Activated naive CD8-positive, alpha-beta T cell (primary cell): Measurements from ENCODE around the gene TUBGCP2.

Experiments
- H3K27ac Mint-ChIP-seq: one replicate; pipeline ENCODE4 v1.8.0; 2021; ENCODE audit warnings: mixed read lengths
- H3K27me3 Mint-ChIP-seq: one replicate; pipeline ENCODE4 v1.8.0; 2021; ENCODE audit warnings: mixed read lengths
- H3K36me3 Mint-ChIP-seq: one replicate; pipeline ENCODE4 v1.8.0; 2021; ENCODE audit warnings: mixed read lengths
- H3K4me1 Mint-ChIP-seq: one replicate; pipeline ENCODE4 v1.8.0; 2021; ENCODE audit warnings: low read depth, mixed read lengths
- H3K4me3 Mint-ChIP-seq: one replicate; pipeline ENCODE4 v1.8.0; 2021; ENCODE audit warnings: mild to moderate bottlenecking, mixed read lengths
- H3K9me3 Mint-ChIP-seq: one replicate; pipeline ENCODE4 v1.8.0; 2021; ENCODE audit warnings: low read depth, mixed read lengths

The TUBGCP2 gene, protein sequence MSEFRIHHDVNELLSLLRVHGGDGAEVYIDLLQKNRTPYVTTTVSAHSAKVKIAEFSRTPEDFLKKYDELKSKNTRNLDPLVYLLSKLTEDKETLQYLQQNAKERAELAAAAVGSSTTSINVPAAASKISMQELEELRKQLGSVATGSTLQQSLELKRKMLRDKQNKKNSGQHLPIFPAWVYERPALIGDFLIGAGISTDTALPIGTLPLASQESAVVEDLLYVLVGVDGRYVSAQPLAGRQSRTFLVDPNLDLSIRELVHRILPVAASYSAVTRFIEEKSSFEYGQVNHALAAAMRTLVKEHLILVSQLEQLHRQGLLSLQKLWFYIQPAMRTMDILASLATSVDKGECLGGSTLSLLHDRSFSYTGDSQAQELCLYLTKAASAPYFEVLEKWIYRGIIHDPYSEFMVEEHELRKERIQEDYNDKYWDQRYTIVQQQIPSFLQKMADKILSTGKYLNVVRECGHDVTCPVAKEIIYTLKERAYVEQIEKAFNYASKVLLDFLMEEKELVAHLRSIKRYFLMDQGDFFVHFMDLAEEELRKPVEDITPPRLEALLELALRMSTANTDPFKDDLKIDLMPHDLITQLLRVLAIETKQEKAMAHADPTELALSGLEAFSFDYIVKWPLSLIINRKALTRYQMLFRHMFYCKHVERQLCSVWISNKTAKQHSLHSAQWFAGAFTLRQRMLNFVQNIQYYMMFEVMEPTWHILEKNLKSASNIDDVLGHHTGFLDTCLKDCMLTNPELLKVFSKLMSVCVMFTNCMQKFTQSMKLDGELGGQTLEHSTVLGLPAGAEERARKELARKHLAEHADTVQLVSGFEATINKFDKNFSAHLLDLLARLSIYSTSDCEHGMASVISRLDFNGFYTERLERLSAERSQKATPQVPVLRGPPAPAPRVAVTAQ

DNA sequence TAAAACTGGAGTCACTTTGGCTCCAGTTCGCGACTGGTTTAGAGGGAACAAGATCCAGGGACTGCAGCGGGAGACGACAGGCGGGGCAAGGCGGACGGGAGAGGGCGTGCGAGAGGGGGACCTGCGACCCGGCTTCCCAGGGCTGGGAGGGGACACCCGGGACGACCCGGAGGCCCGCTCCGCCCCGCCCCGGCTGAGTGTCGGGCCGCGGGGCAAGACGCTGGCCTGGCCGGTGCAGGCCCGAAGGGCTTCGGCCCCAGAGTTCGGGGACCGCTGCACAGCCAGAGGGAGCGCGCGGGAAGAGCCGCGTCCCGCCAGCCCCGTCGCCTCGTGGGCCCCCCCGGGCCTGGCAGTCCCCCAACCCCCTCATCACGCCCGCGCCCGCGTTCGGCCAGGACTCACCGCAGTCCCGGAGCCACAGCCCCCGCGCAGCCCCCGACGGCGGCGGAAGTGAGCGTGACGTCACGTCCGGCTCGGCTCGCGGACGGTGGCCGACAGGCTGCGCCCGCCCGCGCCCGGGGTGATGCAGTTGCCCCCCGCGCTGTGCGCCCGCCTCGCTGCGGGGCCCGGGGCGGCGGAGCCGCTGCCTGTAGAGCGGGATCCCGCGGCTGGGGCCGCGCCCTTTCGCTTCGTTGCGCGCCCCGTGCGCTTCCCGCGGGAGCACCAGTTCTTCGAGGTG is at the start of gene TUBGCP2, which contains the start of gene ZNF511:
Gene TUBGCP2, minus strand, starts transcription at position 452 of the 679 bp plus-strand sequence. CDS start 5,931 bp downstream, outside the sequence.
Gene ZNF511, plus strand, starts transcription at position 494 of the 679 bp plus-strand sequence. Its CDS starts 30 bp downstream, at position 524.
- Mint-ChIP-seq H3K27me3 (no peaks in the 10 kb centered on the region), H3K4me1 (peaks cover 28% of the 10 kb centered on the region), H3K36me3 (no peaks in the 10 kb centered on the region), H3K4me3 (peak within 1 kb of the TSS; percentile 99), H3K9me3 (no peaks in the 10 kb centered on the region), H3K27ac (peak within 1 kb of the TSS; percentile 99)

DNA sequence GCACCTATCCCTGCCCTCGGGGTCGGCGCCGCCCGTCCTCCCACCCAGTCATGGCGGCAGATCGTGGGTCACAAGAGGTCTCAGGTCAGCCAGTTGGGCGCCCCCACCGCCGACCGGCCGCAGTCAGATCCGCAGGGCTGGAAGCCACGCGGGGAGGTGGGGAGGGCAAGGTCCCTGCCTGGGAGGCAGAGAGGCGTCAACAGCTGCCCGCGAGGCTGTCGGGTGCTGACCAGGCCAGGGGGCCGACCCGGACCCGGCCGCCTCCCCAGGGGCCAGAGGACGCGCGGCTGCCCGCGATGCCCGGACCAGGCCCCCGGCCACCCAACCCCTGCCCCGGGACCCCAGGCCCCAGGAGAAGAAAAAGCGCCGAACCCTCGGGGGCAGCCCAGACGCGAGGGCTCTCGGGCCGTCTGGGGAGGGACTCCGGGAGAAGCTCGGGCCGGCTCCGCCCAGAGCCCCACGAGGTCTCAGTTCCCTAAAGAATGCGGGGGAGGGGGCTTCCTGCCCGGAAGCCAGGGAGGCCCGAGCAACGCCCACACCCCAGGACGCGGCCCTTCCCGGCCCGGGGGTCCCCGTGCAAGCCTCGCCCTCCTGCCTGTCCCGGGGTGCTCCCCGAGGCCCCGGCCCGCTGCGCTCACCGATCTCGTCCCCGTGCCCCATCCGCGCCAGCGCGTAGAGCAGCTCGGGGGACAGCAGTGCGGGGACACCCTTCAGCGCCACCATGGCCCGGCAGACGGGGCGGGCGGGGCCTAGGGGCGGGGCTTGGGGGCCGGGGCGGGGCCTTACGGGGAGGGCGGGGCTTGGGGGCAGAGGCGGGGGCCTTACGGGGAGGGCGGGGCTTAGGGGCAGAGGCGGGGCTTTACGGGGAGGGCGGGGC is 48.9 kb upstream of the TUBGCP2 start, which contains the start of gene FUOM:
Gene FUOM, minus strand, starts transcription at position 735 of the 877 bp plus-strand sequence. Its CDS starts 12 bp downstream, at position 723.
- H3K4me1 Mint-ChIP-seq, result peaks cover 9% of the 10 kb centered on the region
- no peaks in the 10 kb centered on the region for H3K27me3 Mint-ChIP-seq
- no peaks in the 10 kb centered on the region for H3K9me3 Mint-ChIP-seq
- peak within 1 kb of the TSS; percentile 75 for H3K4me3 Mint-ChIP-seq
- no peaks in the 10 kb centered on the region for H3K36me3 Mint-ChIP-seq
- no peak within 1 kb of the TSS for H3K27ac Mint-ChIP-seq

DNA sequence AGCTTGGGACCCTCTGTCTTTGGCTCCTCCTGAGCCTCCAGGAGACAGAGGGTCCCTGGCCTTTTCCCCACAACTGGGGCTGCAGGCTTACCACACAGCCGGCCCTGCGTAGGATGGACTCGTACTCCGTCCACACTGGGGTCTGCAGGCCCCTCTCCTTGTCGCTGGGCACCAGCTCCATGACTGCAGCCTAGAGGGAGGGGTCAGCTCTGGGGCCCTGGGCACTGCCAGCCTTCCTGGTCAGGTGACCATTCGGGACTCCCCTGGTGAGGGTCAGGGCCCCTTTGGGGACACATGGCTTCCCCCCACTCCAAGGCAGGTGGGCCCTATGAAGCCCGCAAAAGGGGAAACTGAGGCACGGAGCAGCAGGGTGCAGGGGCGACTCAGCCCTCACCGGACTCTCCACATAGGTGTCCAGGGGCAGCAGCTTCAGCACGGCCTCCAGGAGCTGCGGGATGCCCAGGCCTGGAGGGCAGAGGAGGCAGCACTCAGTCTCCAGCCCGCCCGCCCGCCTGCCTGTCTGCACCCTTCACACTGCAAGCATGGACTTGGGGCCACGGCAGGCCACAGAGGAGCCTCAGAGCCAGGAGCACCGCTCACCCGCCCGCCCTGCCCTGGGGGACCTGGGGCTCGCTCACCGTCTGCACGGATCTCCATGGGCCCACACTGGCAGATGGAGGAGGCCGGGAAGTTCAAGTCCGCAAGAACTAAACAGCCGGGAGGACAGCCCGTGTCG is 48.0 kb upstream of the TUBGCP2 start:
- Mint-ChIP-seq H3K27ac (no peak overlapping the region), H3K4me3 (peak overlapping the region; percentile 75), H3K9me3 (no peaks in the 10 kb centered on the region)

DNA sequence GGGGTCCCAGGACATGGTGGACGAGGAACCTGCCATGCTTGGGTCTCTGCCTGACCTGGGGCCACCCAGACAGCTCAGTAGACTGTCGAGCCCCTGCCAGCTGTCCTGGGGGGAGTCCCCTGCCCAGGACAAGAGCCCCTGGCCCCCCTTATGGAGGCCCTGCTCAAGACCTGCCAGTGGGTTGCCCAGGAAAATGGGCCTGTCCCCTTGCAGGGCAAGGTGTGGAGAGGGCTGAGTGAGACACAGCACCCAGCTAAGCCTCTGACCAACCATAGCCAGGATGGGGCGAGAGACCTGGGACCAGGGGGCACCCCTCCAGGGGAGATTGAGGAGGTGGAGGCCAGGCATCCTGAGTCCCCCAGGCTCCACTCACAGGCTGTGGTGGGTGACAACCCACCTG is 47.3 kb upstream of the TUBGCP2 start:
- Mint-ChIP-seq H3K27ac (no peak overlapping the region), H3K9me3 (no peaks in the 10 kb centered on the region), H3K4me3 (peak overlapping the region; percentile 74), H3K4me1 (peaks cover 3% of the 10 kb centered on the region), H3K27me3 (no peaks in the 10 kb centered on the region), H3K36me3 (no peaks in the 10 kb centered on the region)

More for the DNA sequence above, 48.0 kb upstream of the TUBGCP2 start:
- H3K4me1 Mint-ChIP-seq, result peaks cover 6% of the 10 kb centered on the region
- no peaks in the 10 kb centered on the region for H3K36me3 Mint-ChIP-seq
- H3K27me3 Mint-ChIP-seq, result no peaks in the 10 kb centered on the region

DNA sequence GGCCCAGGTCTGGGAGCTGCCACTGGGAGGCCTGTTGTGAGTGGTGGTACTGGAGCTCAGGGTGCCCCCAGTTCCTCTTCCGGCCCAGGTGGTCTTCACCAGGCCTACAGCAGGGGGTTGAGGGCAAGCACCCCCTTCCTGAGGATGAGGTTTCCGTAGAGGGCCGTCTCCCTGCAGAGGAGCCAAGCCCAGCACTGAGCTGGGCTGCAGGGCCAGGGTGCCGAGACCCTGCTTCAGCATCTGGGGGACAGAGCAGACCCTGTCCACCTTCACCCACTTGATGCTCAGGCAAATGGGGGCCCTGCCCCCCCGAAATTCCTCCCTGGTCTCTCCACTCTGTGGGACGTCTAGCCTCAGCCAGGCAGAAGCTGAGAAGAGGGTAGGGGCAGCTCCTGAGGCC is 46.6 kb upstream of the TUBGCP2 start:
- H3K27me3 Mint-ChIP-seq, result no peaks in the 10 kb centered on the region
- H3K36me3 Mint-ChIP-seq, result no peaks in the 10 kb centered on the region
- H3K4me3 Mint-ChIP-seq, result no peak overlapping the region
- H3K27ac Mint-ChIP-seq, result no peak overlapping the region
- H3K9me3 Mint-ChIP-seq, result no peaks in the 10 kb centered on the region
- H3K4me1 Mint-ChIP-seq, result peaks cover 3% of the 10 kb centered on the region

DNA sequence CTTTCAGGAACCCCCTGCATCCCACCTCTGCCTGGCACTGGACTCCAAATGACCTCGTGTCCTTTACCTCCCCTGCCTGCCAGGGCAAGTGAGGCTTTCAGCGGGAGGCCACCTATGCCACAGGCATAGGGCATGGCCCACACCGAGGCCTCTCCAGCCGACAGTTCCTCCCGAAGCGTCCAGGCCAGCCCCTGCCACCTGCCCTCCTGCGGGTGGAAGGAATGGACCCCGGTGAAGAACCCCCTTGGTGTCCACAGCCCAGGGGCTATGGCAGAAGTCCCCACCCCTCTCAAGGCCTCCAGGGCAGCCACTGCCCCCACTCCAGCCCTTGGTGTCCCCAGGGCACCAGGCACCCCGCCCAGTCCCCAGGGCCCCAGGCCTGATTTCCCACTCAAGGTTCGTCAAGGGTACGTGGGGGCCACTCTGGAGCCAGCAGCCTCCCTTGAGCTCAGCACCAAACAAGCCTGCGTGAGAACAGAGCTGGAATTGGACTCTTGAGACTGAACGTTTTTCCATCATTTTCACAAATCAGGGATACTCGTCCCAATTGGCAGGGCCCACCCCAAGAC is 46.1 kb upstream of the TUBGCP2 start:
- no peak overlapping the region for H3K27ac Mint-ChIP-seq
- H3K4me1 Mint-ChIP-seq, result peaks cover 3% of the 10 kb centered on the region
- H3K36me3 Mint-ChIP-seq, result no peaks in the 10 kb centered on the region
- no peaks in the 10 kb centered on the region for H3K27me3 Mint-ChIP-seq
- no peak overlapping the region for H3K4me3 Mint-ChIP-seq
- H3K9me3 Mint-ChIP-seq, result no peaks in the 10 kb centered on the region

DNA sequence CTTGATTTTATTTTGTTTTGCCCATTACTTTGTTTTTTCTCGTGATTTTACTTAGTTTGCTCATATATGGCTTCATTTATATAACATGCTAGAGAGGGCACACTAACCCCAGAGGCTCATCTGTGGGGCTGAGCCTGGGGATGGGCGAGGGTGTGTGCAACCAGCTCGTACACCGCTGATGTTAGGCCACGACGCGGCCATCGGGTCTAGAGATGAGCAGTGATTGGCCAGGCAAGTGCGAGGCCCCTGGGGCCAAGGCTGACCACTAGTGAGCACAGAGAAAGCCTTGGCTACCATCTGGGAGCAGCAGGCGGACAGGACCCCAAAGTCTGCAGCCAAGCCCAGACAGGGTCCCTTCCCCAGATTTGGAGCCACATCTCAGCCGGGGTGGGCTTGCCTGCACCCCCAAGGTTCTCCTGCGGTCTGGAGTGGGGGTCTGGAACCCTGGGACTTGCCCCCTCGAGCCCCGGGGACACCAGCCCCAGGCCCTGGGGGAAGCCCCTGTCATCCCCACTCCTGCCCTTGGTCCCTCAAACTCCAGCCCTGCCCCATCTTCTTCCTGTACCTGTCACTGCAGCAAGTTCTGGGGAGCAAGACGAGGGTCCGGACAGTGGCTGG is 45.4 kb upstream of the TUBGCP2 start:
- Mint-ChIP-seq H3K4me1 (peaks cover 5% of the 10 kb centered on the region), H3K9me3 (no peaks in the 10 kb centered on the region), H3K36me3 (no peaks in the 10 kb centered on the region), H3K27ac (no peak overlapping the region), H3K4me3 (no peak overlapping the region), H3K27me3 (peaks cover 2% of the 10 kb centered on the region)

DNA sequence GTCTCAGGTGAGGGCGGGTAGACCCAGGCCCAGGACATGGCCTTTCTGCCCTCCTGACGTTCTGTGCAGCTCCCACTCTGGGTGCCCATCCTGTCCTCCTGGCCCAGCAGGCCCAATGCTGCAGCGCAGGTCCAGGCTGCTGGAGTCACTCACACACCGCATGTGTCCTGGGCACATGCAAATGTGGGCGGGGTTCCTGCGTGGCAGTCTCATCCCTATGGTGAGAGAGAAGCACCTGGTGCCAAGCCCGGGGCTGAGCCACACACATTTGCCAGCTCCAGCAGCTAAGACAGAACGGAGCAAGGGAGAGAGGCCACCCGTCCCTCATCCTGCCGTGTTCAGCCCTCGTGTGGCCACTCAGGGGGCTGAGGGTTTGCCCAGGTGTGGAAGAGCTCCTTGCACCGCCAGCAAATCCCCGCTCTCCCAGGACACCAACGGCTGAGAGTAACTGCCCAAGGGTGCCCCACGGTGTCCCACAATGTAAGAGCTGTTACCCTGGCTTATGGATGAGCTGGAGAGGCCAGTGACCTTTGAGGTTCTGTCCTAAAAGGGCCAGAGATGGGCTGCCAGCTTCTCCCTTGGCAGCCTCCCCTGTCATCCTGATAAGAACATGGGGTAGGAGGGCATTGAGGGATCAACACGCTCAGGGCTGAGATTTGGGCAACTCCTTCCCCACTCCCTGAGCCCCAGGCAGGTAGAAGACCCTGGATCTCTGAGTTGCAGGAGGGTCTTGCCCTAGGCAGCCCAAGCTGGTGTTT is 44.7 kb upstream of the TUBGCP2 start:
- Mint-ChIP-seq H3K27ac (no peak overlapping the region), H3K36me3 (no peaks in the 10 kb centered on the region), H3K9me3 (no peaks in the 10 kb centered on the region), H3K27me3 (peaks cover 4% of the 10 kb centered on the region), H3K4me3 (no peak overlapping the region), H3K4me1 (peaks cover 5% of the 10 kb centered on the region)

DNA sequence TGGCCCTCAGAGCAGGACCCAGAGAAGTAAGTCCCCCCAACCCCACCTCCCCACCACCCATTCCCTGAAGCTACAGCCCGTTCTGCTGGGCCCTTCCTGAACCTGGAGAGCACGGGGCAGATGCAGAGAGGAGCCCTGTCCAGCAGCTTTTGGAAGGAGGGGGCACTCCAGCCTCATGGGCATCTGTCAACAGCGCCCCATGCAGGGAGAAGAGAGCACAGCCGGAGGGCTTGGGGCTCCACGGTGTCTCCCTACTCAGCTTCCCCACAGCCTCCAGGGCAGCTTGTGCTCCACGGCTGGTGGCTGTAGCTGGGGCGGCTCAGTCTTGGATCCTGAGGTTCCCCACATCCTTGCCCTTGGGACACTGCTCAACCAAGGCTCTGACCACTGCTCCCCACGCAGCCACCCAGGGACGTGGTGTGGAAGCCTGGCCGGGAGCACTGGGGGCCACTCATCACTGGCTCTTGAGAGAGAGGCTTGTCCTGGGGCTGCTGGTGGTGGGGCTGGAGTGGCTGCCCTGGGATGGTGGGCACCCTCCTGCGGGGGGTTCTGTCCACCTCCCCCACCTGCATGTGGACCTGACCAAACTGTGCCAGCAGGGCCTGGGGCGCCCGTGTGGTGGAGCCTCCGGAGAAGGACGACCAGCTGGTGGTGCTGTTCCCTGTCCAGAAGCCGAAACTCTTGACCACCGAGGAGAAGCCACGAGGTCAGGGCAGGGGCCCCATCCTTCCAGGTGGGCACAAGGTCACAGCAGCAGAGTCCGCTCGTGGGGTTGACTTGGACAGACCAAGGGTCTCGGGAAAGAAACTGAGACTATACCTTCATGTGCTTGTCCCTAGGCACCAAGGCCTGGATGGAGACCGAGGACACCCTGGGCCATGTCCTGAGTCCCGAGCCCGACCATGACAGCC is 43.0 kb upstream of the TUBGCP2 start:
- Mint-ChIP-seq H3K27ac (no peak overlapping the region), H3K27me3 (peaks cover 4% of the 10 kb centered on the region), H3K4me3 (no peak overlapping the region), H3K4me1 (peaks cover 5% of the 10 kb centered on the region), H3K36me3 (no peaks in the 10 kb centered on the region), H3K9me3 (no peaks in the 10 kb centered on the region)

DNA sequence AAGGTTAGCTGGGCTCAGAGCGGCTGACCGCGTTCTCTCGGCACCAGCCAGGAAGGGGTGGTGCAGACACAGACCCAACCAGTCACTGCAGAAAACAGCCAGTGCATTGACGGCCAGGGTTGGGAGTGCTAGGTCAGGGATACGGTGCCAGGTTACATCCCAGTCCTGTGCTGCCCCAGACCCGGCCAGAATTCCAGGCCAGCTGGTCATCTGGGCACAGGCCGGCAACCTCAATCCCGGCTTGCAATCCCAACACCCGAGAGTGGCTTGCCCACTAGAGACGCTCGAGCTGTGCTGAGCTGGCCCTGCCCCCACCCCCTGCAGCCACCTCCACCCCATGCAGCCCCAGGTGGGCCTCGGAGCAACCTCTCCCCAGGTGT is 42.3 kb upstream of the TUBGCP2 start:
- Mint-ChIP-seq H3K4me1 (peaks cover 2% of the 10 kb centered on the region), H3K27me3 (peaks cover 4% of the 10 kb centered on the region), H3K4me3 (no peak overlapping the region), H3K9me3 (no peaks in the 10 kb centered on the region), H3K27ac (no peak overlapping the region), H3K36me3 (no peaks in the 10 kb centered on the region)

DNA sequence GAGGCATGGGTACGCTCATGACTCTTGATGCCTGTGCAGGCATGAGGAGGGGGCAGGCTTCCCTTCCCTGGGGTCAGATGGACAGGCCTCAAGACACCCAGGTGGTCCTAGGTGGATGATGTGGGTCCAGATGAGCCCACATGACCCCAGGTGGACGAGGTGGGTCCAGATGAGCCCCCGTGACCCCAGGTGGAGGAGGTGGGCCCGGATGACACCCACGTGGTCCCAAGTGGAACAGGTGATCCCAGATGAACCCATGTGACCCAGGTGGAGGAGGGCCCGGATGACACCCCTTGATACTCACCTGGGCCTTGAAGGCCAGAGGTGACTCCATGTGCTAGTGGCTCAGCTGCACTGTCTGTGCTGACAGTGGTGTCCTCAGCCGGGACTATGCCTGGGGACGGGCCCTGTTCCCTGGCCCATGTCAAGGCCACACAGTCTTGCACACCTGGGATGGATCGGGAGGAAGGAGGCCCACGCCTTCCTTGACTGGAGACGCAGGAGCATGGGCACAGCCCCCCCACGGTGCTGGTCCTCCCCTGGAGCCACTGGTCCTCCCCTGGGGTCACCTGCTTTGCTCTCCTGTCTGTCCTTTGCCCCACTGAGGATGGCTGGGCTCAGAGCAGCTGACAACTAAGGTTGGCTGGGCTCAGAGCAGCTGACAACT is 41.7 kb upstream of the TUBGCP2 start:
- peaks cover 2% of the 10 kb centered on the region for H3K4me1 Mint-ChIP-seq
- H3K9me3 Mint-ChIP-seq, result no peaks in the 10 kb centered on the region
- H3K27me3 Mint-ChIP-seq, result peaks cover 9% of the 10 kb centered on the region

More for the DNA sequence above, 41.7 kb upstream of the TUBGCP2 start:
- Mint-ChIP-seq H3K4me3 (no peak overlapping the region), H3K27ac (no peak overlapping the region), H3K36me3 (no peaks in the 10 kb centered on the region)
